Left ventricle myocardium inferior (tissue), 1 donor: ENCODE results near the gene PMFBP1. TPM values are rescaled to one million over a fixed set of nuclear protein-coding genes. Genes with fewer than 3 reads are reported as not detected.
A peak's percentile ranks its signal among the peaks of the same experiment; 100 is the strongest.
"Not testable (repeated sequence)": the region's sequence is repeated elsewhere in the genome, so short reads cannot be mapped to it uniquely, and the experiment has no call there.

ENCODE experiments used
- DNase-seq: peaks from one replicate; pipeline ENCODE4 v3.0.0-alpha.2; 2020
- H3K27ac ChIP-seq: fragments of 200-600 bp; replicated peaks from 2 replicates; pipeline ENCODE4 v1.8.0; 2021
- H3K27me3 ChIP-seq: fragments of 200-600 bp; 2 replicates; pipeline ENCODE4 v1.8.0; 2021; ENCODE audit warnings: low read depth
- H3K36me3 ChIP-seq: fragments of 200-600 bp; 2 replicates; pipeline ENCODE4 v1.8.0; 2021
- H3K4me1 ChIP-seq: fragments of 200-600 bp; 2 replicates; pipeline ENCODE4 v1.8.0; 2021
- H3K4me3 ChIP-seq: fragments of 200-600 bp; 2 replicates; pipeline ENCODE4 v1.8.0; 2021; ENCODE audit warnings: mild to moderate bottlenecking, moderate library complexity
- H3K9me3 ChIP-seq: fragments of 200-600 bp; replicated peaks from 2 replicates; pipeline ENCODE4 v1.8.0; 2021
- intact Hi-C: fragments of 100-400 bp; cut with micrococcal nuclease; formaldehyde crosslinking; loops from one replicate; pipeline ENCODE4 v1.11.0; 2022
- total RNA-seq: library from RNA; stranded (reverse); fragmentation: NEBNext Ultra II Directional; extraction: Animal tissue kit (Norgen Biotek cat#: 25700); gene quantifications from one replicate; pipeline ENCODE4 v1.2.1, GENCODE V29; 2021
- TF ChIP-seq, protein P1 (sequence below): fragments of 200-600 bp; IDR thresholded peaks from 2 replicates; pipeline ENCODE4 v1.8.0; 2021; ENCODE audit warnings: antibody characterized with exemption, mild to moderate bottlenecking, borderline replicate concordance
- donor health status: DM: no; HTN: yes; CAD: no; lungs with severe emphysema.

PMFBP1 gene
- total RNA-seq, 1 donor from 2014 or later: 0.05 TPM

DNA sequence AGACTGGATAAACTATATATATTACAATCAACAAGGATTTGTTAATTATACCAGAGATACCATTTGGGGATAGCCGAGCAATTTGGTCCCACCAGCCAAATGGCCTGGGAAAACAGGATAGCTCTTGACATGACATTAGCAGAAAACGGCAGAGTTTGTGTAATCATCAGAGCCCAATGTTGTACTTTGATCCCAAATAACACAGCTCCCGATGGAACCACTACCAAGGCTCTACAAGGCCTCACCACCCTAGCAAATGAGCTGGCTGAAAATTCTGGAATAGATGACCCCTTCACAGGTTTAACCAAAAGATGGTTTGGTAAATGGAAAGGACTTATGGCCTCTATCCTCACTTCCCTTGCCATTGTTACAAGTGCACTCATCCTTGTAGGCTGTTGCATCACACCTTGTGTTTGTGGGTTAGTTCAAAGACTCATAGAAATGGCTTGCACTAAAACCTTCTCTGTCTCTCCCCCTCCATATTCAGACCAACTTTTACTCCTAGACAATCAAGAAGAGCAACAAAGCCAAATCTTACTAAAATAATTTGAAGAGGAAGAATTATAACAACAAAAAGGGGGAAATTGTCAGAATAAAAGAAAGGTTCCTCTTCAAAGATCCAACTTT lies 88.1 kb downstream of the PMFBP1 start:
- Histone ChIP-seq H3K36me3 (peaks cover 45% of the 10 kb centered on the region), H3K4me1 (peaks cover 13% of the 10 kb centered on the region)

DNA sequence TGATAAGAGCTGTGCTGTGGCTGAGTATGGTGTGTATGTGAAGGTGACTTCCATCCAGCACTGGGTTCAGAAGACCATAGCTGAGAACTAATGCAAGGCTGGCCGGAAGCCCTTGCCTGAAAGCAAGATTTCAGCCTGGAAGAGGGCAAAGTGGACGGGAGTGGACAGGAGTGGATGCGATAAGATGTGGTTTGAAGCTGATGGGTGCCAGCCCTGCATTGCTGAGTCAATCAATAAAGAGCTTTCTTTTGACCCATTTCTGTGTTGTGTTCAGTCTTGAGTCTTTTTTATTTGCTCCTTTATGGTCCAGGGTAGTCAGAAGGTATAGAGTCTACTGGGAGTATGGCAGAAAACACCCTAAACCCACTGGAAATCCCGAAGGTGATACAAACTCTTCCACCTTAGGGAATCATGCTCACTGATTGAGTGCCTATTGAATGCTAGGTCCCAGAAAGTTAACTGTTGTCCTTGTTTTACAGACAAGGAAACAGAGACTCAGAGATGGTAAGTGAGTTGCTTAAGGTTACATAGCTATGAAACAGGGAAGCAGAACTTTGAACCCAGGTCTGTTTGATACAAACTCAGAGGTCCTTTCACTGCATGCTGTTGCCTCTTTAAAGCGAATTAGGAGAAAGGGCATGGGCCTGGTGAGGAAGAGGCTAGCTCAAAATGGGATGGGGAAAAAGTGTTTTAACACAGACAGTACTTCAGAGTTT lies 94.8 kb downstream of the PMFBP1 start:
- DNase-seq, H3K27me3 ChIP-seq, H3K4me3 ChIP-seq, H3K27ac ChIP-seq, H3K9me3 ChIP-seq, H3K36me3 ChIP-seq, intact Hi-C loops: not testable (repeated sequence)
- peaks cover 26% of the 10 kb centered on the region for H3K4me1 ChIP-seq

More for the DNA sequence above, 88.1 kb downstream of the PMFBP1 start:
- no peak for DNase-seq
- Histone ChIP-seq H3K27ac (peak overlapping the region; percentile 73), H3K9me3 (peaks cover 8% of the 10 kb centered on the region), H3K27me3 (no peaks in the 10 kb centered on the region), H3K4me3 (no peak overlapping the region)
- intact Hi-C loops: no loop called here
- TF ChIP-seq, protein P1, sequence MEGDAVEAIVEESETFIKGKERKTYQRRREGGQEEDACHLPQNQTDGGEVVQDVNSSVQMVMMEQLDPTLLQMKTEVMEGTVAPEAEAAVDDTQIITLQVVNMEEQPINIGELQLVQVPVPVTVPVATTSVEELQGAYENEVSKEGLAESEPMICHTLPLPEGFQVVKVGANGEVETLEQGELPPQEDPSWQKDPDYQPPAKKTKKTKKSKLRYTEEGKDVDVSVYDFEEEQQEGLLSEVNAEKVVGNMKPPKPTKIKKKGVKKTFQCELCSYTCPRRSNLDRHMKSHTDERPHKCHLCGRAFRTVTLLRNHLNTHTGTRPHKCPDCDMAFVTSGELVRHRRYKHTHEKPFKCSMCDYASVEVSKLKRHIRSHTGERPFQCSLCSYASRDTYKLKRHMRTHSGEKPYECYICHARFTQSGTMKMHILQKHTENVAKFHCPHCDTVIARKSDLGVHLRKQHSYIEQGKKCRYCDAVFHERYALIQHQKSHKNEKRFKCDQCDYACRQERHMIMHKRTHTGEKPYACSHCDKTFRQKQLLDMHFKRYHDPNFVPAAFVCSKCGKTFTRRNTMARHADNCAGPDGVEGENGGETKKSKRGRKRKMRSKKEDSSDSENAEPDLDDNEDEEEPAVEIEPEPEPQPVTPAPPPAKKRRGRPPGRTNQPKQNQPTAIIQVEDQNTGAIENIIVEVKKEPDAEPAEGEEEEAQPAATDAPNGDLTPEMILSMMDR: no peak

DNA sequence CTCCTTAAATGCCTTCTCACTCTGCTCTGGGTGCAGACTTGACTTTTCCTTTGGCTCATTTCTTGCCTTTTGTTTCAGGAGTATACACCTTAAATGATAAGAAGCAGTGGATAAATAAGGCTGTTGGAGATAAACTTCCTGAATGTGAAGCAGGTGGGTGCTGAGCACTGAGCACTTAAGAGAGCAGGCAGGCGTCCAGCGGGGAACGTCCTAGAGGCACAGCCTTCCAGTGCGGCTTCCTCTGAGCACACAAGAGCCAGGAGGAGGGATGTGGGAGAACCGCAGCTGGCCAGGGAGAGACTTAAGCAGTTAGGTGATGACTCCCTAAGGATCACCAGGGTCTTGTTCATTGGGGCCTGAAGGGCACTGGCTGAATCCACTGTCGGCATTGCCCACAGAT lies 96.9 kb downstream of the PMFBP1 start:
- peaks cover 36% of the 10 kb centered on the region for H3K4me1 ChIP-seq
- intact Hi-C loops, H3K9me3 ChIP-seq, H3K36me3 ChIP-seq, H3K27me3 ChIP-seq, DNase-seq: not testable (repeated sequence)
- peak overlapping the region; percentile 50 for H3K4me3 ChIP-seq
- peak overlapping the region; percentile 94 for H3K27ac ChIP-seq

DNA sequence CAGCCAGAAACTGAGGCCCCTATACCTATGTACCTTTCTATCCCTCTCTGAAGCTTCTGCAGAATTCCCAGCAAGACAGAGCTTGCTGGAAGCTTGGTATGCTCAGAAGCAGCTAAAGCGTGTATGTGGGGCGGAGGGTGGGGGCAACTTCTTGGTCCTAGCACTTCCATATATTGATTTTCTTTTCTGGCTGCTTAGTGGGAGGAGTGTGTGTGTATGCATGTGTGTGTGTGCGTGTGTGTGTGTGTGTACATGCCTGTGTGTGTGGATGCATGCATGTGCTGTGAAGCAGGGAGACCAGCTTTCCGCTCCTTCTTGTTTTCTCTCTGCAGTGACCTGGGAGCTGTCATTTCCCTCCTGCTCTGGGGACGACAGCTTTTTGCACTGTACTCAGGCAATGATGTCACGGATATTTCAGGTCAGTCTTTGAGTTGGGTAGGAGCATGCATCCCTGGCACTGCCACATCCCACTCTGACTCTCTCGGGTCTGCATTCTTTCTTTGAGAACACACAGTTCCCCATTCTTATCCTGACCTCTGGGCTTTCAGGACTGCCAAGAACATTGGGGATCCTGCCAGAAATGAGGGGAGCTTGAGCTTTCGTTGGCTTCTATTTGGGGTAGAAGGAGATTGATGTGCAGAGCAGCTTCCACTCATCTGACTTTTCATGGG lies 98.3 kb downstream of the PMFBP1 start:
- intact Hi-C loops: no loop called here
- peaks cover 6% of the 10 kb centered on the region for H3K36me3 ChIP-seq
- DNase-seq: peak; percentile 53
- H3K27me3 ChIP-seq: no peaks in the 10 kb centered on the region
- peaks cover 36% of the 10 kb centered on the region for H3K4me1 ChIP-seq
- H3K9me3 ChIP-seq: no peaks in the 10 kb centered on the region
- H3K4me3 ChIP-seq: peak overlapping the region; percentile 50
- TF ChIP-seq, protein P1: no peak
- H3K27ac ChIP-seq: peak overlapping the region; percentile 94

DNA sequence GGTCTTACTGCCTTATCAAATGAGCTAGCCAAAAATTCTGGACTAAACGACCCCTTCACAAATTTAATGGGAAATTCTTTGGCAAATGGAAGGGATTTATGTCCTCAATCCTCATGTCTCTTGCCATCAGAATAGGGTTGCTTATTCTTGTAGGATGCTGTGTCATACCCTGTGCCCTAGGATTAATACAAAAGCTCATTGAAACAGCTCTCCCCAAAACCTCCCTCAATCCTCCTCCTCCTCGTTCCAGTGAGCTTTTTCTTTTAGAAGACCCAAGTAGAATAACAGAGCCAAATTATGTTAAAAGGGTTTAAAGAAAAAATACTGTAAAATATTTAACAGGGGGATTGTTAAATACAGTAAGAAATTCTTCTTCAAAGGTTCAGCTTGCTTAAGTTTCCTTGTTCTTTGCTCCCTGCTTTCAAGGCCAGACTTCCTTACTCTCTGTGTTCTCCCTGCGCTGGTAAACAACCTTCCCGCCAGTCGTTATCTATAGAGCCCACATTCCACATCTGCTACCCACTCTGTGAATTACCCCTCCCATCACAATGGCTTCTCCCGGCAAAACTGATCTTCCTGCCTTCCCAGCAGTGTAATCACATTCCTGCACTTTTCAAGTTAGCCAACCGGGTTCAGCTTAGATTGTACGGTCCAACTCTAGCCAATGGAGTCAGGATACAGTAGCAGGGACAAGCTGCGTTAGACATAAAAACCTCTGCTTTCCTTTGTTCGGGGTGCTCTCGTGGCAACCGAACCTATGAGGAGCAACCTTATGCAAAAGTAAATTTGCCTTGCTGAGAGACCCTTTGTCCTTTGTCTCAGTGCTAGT lies 99.2 kb downstream of the PMFBP1 start:
- TF ChIP-seq, protein P1: no peak
- intact Hi-C loops: no loop called here
- peak overlapping the region; percentile 94 for H3K27ac ChIP-seq

More for the DNA sequence above, 99.2 kb downstream of the PMFBP1 start:
- H3K9me3 ChIP-seq: no peaks in the 10 kb centered on the region
- no peak for DNase-seq
- H3K27me3 ChIP-seq: no peaks in the 10 kb centered on the region
- H3K4me3 ChIP-seq: peak overlapping the region; percentile 44
- peaks cover 36% of the 10 kb centered on the region for H3K4me1 ChIP-seq
- H3K36me3 ChIP-seq: peaks cover under 1% of the 10 kb centered on the region

Other genes with a start within 250 kb of the PMFBP1 start
- 0.08 TPM for gene PKD1L3, start 171.8 kb downstream of the PMFBP1 start, total RNA-seq
- gene DHODH, start 163.4 kb downstream of the PMFBP1 start, total RNA-seq: 8.1 TPM
- gene HP, start 117.7 kb downstream of the PMFBP1 start, total RNA-seq: 1.6 TPM
- gene HPR, start 108.9 kb downstream of the PMFBP1 start, total RNA-seq: 67.8 TPM
- 6.7 TPM for gene TXNL4B, start 78.5 kb downstream of the PMFBP1 start, total RNA-seq
- gene DHX38, start 78.3 kb downstream of the PMFBP1 start, total RNA-seq: 38.7 TPM